Measurements from ENCODE around the gene DTNBP1.

- TF ChIP-seq SIN3A (conservative IDR thresholded peaks at IDR 0.05 in 1 of 2, IDR thresholded peaks at IDR 0.05 in 1 of 2; ENCODE audit: low read depth in 1 of 2, low read length in 2 of 2) (no peak), POLR2AphosphoS5 (IDR thresholded peaks at IDR 0.05; ENCODE audit: low read depth, low read length) (peak; percentile 93), SIRT6 (IDR thresholded peaks at IDR 0.05; ENCODE audit: low read length) (no peak), ASH2L (IDR thresholded peaks at IDR 0.05; ENCODE audit: low read length) (no peak), POLR2A (IDR thresholded peaks at IDR 0.05; ENCODE audit: control extremely low read depth in 1 of 2, low read depth in 2 of 2, low read length in 2 of 2) (peak in 1 of 2 experiments; percentile 18; a peak in 2 of 3 replicates), CTCF (IDR thresholded peaks at IDR 0.05; ENCODE audit: control extremely low read depth in 1 of 3, insufficient read depth in 1 of 3, low read depth in 1 of 3, low read length in 3 of 3) (no peak), CHD2 (IDR thresholded peaks at IDR 0.05; ENCODE audit: low read length) (no peak), SRF (IDR thresholded peaks at IDR 0.05; ENCODE audit: low read depth, low read length) (no peak), BCL11A (IDR thresholded peaks at IDR 0.05; ENCODE audit: low read depth in 2 of 2, low read length in 2 of 2) (no peak), NANOG (IDR thresholded peaks at IDR 0.05; ENCODE audit: insufficient read depth, low read depth, low read length, poor library complexity, severe bottlenecking) (no peak), EGR1 (IDR thresholded peaks at IDR 0.05; ENCODE audit: borderline replicate concordance, low read depth, low read length) (no peak), BACH1 (IDR thresholded peaks at IDR 0.05; ENCODE audit: low read length) (no peak)
Measured at GRCh38 chr6:15523679-15524630, 138.9 kb downstream of the DTNBP1 start.
